Measurements from ENCODE around the gene MYO15A.

MYO15A gene

DNA sequence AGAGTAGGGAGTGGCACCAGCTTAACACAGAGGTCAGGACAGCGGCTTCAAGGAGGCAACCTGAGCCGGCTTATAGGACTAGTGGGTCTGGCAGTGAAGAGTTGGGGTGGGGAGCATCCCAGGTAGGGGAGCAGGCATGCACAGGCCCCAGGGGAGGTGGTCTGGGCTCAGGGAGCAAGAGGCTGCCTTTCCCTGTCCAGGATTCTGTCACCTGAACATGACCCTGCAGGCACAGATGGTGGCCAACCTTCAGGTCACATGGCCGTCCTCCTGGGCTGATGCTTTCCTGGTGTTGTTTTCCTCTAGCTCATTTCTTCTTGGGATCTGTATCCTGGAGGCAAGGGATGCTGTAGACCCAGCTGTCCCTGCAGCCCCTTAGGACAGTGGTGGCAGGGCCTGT lies 3.5 kb upstream of the MYO15A start:
- H3K4me3 ChIP-seq = no peak overlapping the region
- TF ChIP-seq, protein P1, sequence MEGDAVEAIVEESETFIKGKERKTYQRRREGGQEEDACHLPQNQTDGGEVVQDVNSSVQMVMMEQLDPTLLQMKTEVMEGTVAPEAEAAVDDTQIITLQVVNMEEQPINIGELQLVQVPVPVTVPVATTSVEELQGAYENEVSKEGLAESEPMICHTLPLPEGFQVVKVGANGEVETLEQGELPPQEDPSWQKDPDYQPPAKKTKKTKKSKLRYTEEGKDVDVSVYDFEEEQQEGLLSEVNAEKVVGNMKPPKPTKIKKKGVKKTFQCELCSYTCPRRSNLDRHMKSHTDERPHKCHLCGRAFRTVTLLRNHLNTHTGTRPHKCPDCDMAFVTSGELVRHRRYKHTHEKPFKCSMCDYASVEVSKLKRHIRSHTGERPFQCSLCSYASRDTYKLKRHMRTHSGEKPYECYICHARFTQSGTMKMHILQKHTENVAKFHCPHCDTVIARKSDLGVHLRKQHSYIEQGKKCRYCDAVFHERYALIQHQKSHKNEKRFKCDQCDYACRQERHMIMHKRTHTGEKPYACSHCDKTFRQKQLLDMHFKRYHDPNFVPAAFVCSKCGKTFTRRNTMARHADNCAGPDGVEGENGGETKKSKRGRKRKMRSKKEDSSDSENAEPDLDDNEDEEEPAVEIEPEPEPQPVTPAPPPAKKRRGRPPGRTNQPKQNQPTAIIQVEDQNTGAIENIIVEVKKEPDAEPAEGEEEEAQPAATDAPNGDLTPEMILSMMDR (IDR thresholded peaks at IDR 0.05) = no peak

DNA sequence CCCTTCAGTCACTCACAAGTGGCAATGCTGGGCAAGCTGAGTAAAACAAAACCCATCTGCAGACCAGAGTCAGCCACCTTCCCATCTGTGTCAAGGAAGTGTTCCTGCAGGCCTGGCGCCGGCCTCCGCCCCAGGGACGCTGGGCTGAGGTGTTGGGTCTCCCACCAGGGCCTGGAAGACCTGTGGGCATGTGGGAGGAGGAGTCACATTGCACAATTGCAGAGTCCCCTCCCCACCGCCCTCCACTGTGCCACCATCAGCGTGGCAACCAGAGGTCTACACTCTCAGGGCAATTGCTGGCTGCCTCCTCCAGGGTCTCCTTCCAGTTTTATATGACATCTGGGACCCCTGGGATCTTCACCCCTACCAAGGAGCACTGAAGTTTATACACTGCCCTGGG lies 3.0 kb upstream of the MYO15A start:
- H3K27ac ChIP-seq = no peak overlapping the region
- TF ChIP-seq, protein P1 (IDR thresholded peaks at IDR 0.05) = no peak
- no peak for DNase-seq (ENCODE audit: low spot score)
- no peak overlapping the region for H3K4me3 ChIP-seq

More for the DNA sequence above, 3.5 kb upstream of the MYO15A start:
- no peak for DNase-seq (ENCODE audit: low spot score)
- H3K27ac ChIP-seq = no peak overlapping the region

DNA sequence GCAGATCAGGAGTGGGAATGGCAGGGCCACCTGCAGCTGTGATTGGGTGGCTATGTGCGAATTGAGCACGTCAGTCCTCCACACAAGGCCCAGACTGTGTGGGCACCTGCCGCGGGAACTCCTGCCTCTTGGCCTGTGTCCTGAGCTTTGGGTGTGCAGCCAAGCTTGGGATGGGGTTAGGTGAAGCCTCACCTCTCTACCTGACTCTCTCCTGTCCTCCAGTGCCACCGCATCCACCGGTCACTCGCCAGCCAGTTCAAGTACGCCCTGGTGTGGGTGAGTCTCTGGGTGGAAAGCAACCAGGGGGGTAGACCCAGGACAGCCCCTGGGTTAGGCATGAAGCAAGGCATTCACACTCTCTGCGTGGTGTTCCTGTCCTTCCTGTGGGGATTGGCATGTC lies 2.3 kb upstream of the MYO15A start:
- Histone ChIP-seq H3K27ac (no peak overlapping the region), H3K4me3 (no peak overlapping the region)
- no peak for DNase-seq (ENCODE audit: low spot score)
- TF ChIP-seq, protein P1 (IDR thresholded peaks at IDR 0.05) = no peak

DNA sequence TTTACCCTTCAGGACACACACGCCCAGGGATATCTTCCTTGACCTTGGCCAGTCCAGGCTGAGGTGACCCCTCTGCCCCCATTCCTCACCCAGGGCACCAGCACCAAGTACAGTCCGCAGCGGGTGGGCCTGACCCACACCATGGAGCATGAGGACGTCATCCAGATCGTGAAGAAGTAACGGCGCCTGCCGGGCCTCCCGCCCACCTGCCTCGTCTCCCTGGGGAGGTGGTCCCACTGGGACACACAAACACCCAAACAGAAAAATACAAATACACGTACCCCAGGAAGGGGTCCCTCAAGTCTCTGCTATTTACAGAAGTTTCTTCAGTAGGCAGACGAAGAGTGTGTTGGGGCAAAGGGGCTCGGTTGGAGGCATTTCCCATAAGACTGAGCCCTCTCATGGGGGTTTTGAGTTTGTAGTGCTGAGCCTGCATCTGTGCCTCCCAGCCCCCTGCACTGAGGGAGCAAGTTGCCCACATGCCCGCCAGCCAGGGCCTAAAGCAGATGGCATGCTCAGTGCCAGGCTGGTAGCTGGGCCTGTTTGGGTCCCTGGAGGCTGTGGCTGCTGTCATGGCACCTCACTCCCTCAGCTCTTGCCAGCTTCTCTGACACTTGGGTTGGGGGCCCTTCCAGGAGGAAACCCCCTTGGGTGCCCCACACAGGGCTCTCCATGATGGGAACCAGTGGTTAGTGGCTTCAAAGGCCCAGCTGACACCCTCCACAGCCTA lies 1.3 kb upstream of the MYO15A start:
- H3K4me3 ChIP-seq = no peak overlapping the region
- TF ChIP-seq, protein P1 (IDR thresholded peaks at IDR 0.05) = no peak
- DNase-seq (ENCODE audit: low spot score) = no peak
- no peak overlapping the region for H3K27ac ChIP-seq

GRCh38 chr17:18107971-18108370 lies 585 bp upstream of the MYO15A start:
- no peak for DNase-seq (ENCODE audit: low spot score)
- Histone ChIP-seq H3K4me3 (no peak overlapping the region), H3K27ac (no peak overlapping the region)
- TF ChIP-seq, protein P1 (IDR thresholded peaks at IDR 0.05) = no peak

DNA sequence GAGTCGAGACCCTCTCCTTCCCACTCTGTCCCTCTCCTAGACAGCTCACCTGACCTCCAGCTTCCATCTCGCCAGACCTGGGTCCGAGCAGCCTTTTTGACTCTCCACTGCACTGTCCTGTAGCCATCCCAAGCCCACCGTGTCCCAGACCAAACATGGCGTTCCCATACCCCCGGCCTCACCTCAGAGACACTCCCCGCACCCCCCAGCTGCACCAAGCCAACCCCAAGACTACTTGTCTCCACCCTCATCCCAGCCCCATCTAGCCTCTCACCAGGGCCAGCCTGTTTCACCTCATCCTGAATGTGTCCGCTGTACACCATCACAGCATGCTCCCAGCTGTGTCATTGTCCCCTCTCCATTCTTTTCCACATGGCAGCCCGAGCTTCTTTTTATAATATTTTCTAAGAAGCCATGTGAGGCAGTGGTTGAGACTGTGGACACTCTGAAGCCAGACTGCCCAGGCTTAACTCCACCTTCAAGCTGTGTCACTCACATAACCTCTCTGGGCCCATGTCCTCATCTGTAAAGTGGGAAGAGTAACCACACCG lies 1.5 kb downstream of the MYO15A start:
- H3K4me3 ChIP-seq = no peak overlapping the region
- H3K27ac ChIP-seq = no peak overlapping the region
- no peak for DNase-seq (ENCODE audit: low spot score)
- TF ChIP-seq, protein P1 (IDR thresholded peaks at IDR 0.05) = no peak

DNA sequence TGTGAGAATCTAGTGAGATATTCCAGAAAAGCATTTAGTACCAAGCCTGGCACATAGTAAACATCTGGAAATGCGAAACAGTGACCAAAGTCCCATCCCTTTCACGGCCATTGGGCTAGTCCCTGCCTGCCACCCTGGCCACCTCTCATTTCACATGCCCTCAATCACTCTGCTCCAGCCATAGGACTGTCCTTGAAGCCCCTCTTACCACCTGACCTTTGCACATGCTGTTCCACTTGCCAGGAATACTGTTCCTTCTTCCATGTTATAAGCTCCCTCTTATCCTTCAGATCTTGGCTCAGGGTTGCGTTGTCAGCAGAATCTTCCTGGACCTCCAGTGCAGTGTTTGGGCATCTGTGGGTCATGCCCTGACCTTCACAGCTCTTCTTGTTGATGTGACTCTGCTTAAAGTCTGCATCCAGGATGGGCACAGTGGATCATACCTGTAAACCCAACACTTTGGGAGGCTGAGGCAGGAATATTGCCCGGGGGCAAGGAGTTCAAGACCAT lies 2.1 kb downstream of the MYO15A start:
- no peak overlapping the region for H3K4me3 ChIP-seq
- no peak for DNase-seq (ENCODE audit: low spot score)

More for the DNA sequence above, 2.1 kb downstream of the MYO15A start:
- no peak overlapping the region for H3K27ac ChIP-seq
- TF ChIP-seq, protein P1 (IDR thresholded peaks at IDR 0.05) = no peak
